ENCODE results near the gene AFF3. TPM values are rescaled to one million over a fixed set of nuclear protein-coding genes. Genes with fewer than 3 reads are reported as not detected.

Gene AFF3
- total RNA-seq, 1 experiment from 2014 or later, result 0.22 TPM

- Histone ChIP-seq H3K27me3 (ENCODE audit: insufficient read depth, low read length) (peaks cover 7% of the 10 kb centered on the region; the same call in 1 of the 2 replicates), H2BK12ac (ENCODE audit: insufficient read length, low read depth, low read length) (no peak overlapping the region), H2AFZ (ENCODE audit: low read length) (no peak overlapping the region), H2BK120ac (ENCODE audit: low read depth, low read length, poor library complexity, severe bottlenecking) (no peak overlapping the region), H3K4me2 (ENCODE audit: insufficient read depth, insufficient read length, low read length) (no peak overlapping the region), H3K56ac (ENCODE audit: insufficient read length, low read depth, low read length) (no peak overlapping the region), H3K4ac (ENCODE audit: low read depth, low read length) (no peak overlapping the region), H4K5ac (ENCODE audit: insufficient read length, low read depth, low read length) (no peak overlapping the region), H3K9ac (ENCODE audit: extremely low read depth, insufficient read length, low read length) (no peak overlapping the region), H3K18ac (ENCODE audit: insufficient read length, low read depth, low read length) (no peak overlapping the region), H4K91ac (ENCODE audit: insufficient read length, low read depth, low read length) (no peak overlapping the region), H3K27ac (ENCODE audit: insufficient read length, low read depth, low read length) (no peak overlapping the region), H3T11ph (ENCODE audit: low read length) (no peak overlapping the region), H3K79me2 (ENCODE audit: insufficient read depth, low read length) (no peaks in the 10 kb centered on the region), H3K4me1 (ENCODE audit: insufficient read depth, low read length) (peaks cover 3% of the 10 kb centered on the region; the same call in 1 of the 2 replicates), H3K9me3 (ENCODE audit: control insufficient read depth, low read depth, low read length) (no peaks in the 10 kb centered on the region), H4K20me1 (ENCODE audit: control insufficient read depth, insufficient read depth, insufficient read length) (no peaks in the 10 kb centered on the region), H2BK15ac (ENCODE audit: low read depth, low read length) (no peak overlapping the region), H3K14ac (ENCODE audit: insufficient read depth, low read length) (no peak overlapping the region), H4K8ac (replicated peaks; ENCODE audit: insufficient read length, low read depth, low read length) (no peak overlapping the region), H3K23ac (ENCODE audit: insufficient read length, low read depth, low read length) (no peak overlapping the region), H3K79me1 (ENCODE audit: insufficient read depth, low read depth, low read length, poor library complexity, severe bottlenecking) (no peaks in the 10 kb centered on the region), H2BK5ac (ENCODE audit: insufficient read length, low read length) (no peak overlapping the region), H3K23me2 (ENCODE audit: insufficient read length, low read depth, low read length, poor library complexity, severe bottlenecking) (no peaks in the 10 kb centered on the region), H2BK20ac (ENCODE audit: low read depth, low read length, poor library complexity, severe bottlenecking) (no peak overlapping the region), H2AK5ac (ENCODE audit: insufficient read length, low read length) (no peak overlapping the region)
- Mint-ChIP-seq H3K9me3 (no peaks in the 10 kb centered on the region; a peak in 2 of 5 replicates), H3K4me3 (no peak overlapping the region), H3K27me3 (ENCODE audit: low read depth) (peaks cover 85% of the 10 kb centered on the region), H3K27ac (no peak overlapping the region), H3K36me3 (ENCODE audit: insufficient read depth in 1 of 3, low read depth in 3 of 3) (no peaks in the 10 kb centered on the region), H3K4me1 (peaks cover 22 to 32% of the 10 kb centered on the region in 2 experiments)
- TF ChIP-seq CTCF (conservative IDR thresholded peaks at IDR 0.05), result no peak
- no peak for DNase-seq
- WGBS (ENCODE audit: extremely low coverage, insufficient read length, low lambda C conversion rate), result no CpG with 5 or more reads among the region's 5 CpGs
These were observed 43.1 kb upstream of the AFF3 start for GRCh38 chr2:100185516-100185915.
